Stimulated activated CD8-positive, alpha-beta memory T cell treated with anti-CD3 and anti-CD28 coated beads, Interleukin-4, amount 100 ng/mL, for 1 hour (primary cell): Measurements from ENCODE around the gene POLR3B.
"Not testable (repeated sequence)": the region's sequence is repeated elsewhere in the genome, so short reads cannot be mapped to it uniquely, and the experiment has no call there.

Source experiments
- DNase-seq, 2 donors: peaks; one replicate each; pipeline ENCODE4 v3.0.0-alpha.2; 2020; ENCODE audit warnings: low read depth in 2 of 2, low spot score in 1 of 2

The POLR3B gene

GRCh38 chr12:106459124-106459523 is 101.6 kb downstream of the POLR3B start:
- no peak for DNase-seq

GRCh38 chr12:106459534-106459933 is 102.0 kb downstream of the POLR3B start:
- no peak for DNase-seq

- no peak for DNase-seq
These were observed 104.2 kb downstream of the POLR3B start for GRCh38 chr12:106461730-106462129.

- DNase-seq = not testable (repeated sequence)
These were observed 108.1 kb downstream of the POLR3B start for GRCh38 chr12:106465605-106466004.

- DNase-seq = not testable (repeated sequence)
These were observed 118.1 kb downstream of the POLR3B start for GRCh38 chr12:106475662-106476061.

GRCh38 chr12:106477627-106478026 is 120.1 kb downstream of the POLR3B start:
- DNase-seq = not testable (repeated sequence)

GRCh38 chr12:106480251-106480650 is 122.7 kb downstream of the POLR3B start:
- no peak for DNase-seq

GRCh38 chr12:106481246-106481645 is 123.7 kb downstream of the POLR3B start:
- DNase-seq = no peak

GRCh38 chr12:106487664-106488063 is 130.1 kb downstream of the POLR3B start:
- DNase-seq = no peak

GRCh38 chr12:106488884-106489283 is 131.3 kb downstream of the POLR3B start:
- DNase-seq = no peak

GRCh38 chr12:106490264-106490663 is 132.7 kb downstream of the POLR3B start:
- DNase-seq = no peak

- no peak for DNase-seq
These were observed 135.3 kb downstream of the POLR3B start for GRCh38 chr12:106492857-106493256.

- no peak for DNase-seq
These were observed 136.0 kb downstream of the POLR3B start for GRCh38 chr12:106493531-106493930.

- no peak for DNase-seq
These were observed 137.9 kb downstream of the POLR3B start for GRCh38 chr12:106495354-106495965.

GRCh38 chr12:106498056-106498455 is 140.5 kb downstream of the POLR3B start:
- DNase-seq = no peak

- no peak for DNase-seq
These were observed 142.1 kb downstream of the POLR3B start for GRCh38 chr12:106499628-106500027.

GRCh38 chr12:106506691-106507090 is 149.1 kb downstream of the POLR3B start:
- no peak for DNase-seq

GRCh38 chr12:106508966-106509365 is 151.4 kb downstream of the POLR3B start:
- no peak for DNase-seq

- no peak for DNase-seq
These were observed 153.8 kb downstream of the POLR3B start for GRCh38 chr12:106511365-106511764.

- DNase-seq = no peak
These were observed 159.8 kb downstream of the POLR3B start for GRCh38 chr12:106517314-106517713.

- DNase-seq = no peak
These were observed 162.1 kb downstream of the POLR3B start for GRCh38 chr12:106519607-106520021.

- DNase-seq = no peak
These were observed 164.4 kb downstream of the POLR3B start for GRCh38 chr12:106521901-106522300.

GRCh38 chr12:106522708-106523107 is 165.2 kb downstream of the POLR3B start:
- DNase-seq = no peak
